HUES48 (cell line): ENCODE results near the gene TCF20.

Source experiments
- H3K27ac ChIP-seq: one replicate; pipeline ENCODE4 v1.7.0; 2013; ENCODE audit warnings: low read depth, low read length, inconsistent platforms
- H3K27me3 ChIP-seq: 2 replicates; pipeline ENCODE4 v1.6.1; 2013; ENCODE audit warnings: mild to moderate bottlenecking, low read length; ENCODE audit not compliant: control insufficient read depth, insufficient read depth
- H3K36me3 ChIP-seq: 2 replicates; pipeline ENCODE4 v1.6.1; 2013; ENCODE audit warnings: low read length; ENCODE audit not compliant: control insufficient read depth, insufficient read depth
- H3K4me1 ChIP-seq: 2 replicates; pipeline ENCODE4 v1.6.1; 2013; ENCODE audit warnings: mild to moderate bottlenecking, low read length; ENCODE audit not compliant: control insufficient read depth, insufficient read depth
- H3K4me3 ChIP-seq: 2 replicates; pipeline ENCODE4 v1.5.1; 2013; ENCODE audit warnings: mild to moderate bottlenecking, low read depth, low read length
- H3K9ac ChIP-seq: 2 replicates; pipeline ENCODE4 v1.6.1; 2013; ENCODE audit warnings: mild to moderate bottlenecking, low read depth, low read length, moderate library complexity
- H3K9me3 ChIP-seq: 2 replicates; pipeline ENCODE4 v1.6.1; 2013; ENCODE audit warnings: low read length; ENCODE audit not compliant: control insufficient read depth, insufficient read depth

Gene TCF20

GRCh38 chr22:42256220-42256619 lies 14.2 kb downstream of the TCF20 start:
- Histone ChIP-seq H3K36me3 (no peaks in the 10 kb centered on the region), H3K27ac (no peak overlapping the region), H3K27me3 (peaks cover 40% of the 10 kb centered on the region), H3K4me3 (no peak overlapping the region), H3K9ac (no peak overlapping the region), H3K4me1 (peaks cover 7% of the 10 kb centered on the region; the same call in 1 of the 2 replicates), H3K9me3 (no peaks in the 10 kb centered on the region)

- Histone ChIP-seq H3K4me1 (no peaks in the 10 kb centered on the region), H3K9ac (no peak overlapping the region)
Measured at GRCh38 chr22:42249831-42250230, 20.6 kb downstream of the TCF20 start.

GRCh38 chr22:42248995-42249394 lies 21.5 kb downstream of the TCF20 start:
- Histone ChIP-seq H3K36me3 (0 out of 2 replicates have a peak, but pooled peaks cover 3% of the 10 kb centered on the region), H3K27ac (no peak overlapping the region), H3K27me3 (no peaks in the 10 kb centered on the region), H3K4me1 (no peaks in the 10 kb centered on the region), H3K4me3 (no peak overlapping the region), H3K9me3 (no peaks in the 10 kb centered on the region), H3K9ac (no peak overlapping the region)

More at GRCh38 chr22:42249831-42250230, 20.6 kb downstream of the TCF20 start:
- no peaks in the 10 kb centered on the region for H3K9me3 ChIP-seq
- no peaks in the 10 kb centered on the region for H3K36me3 ChIP-seq
- no peak overlapping the region for H3K4me3 ChIP-seq
- H3K27me3 ChIP-seq = no peaks in the 10 kb centered on the region
- H3K27ac ChIP-seq = no peak overlapping the region

- Histone ChIP-seq H3K27ac (no peak overlapping the region), H3K27me3 (no peaks in the 10 kb centered on the region), H3K4me1 (no peaks in the 10 kb centered on the region), H3K4me3 (no peak overlapping the region), H3K9ac (no peak overlapping the region), H3K9me3 (no peaks in the 10 kb centered on the region), H3K36me3 (peaks cover 3% of the 10 kb centered on the region; the same call in 1 of the 2 replicates)
Measured at GRCh38 chr22:42247596-42247995, 22.9 kb downstream of the TCF20 start.

- no peak overlapping the region for H3K27ac ChIP-seq
Measured at GRCh38 chr22:42243802-42244060, 26.7 kb downstream of the TCF20 start.

GRCh38 chr22:42236848-42237247 lies 33.6 kb downstream of the TCF20 start:
- Histone ChIP-seq H3K9me3 (no peaks in the 10 kb centered on the region), H3K4me1 (peaks cover 7% of the 10 kb centered on the region; the same call in 1 of the 2 replicates), H3K9ac (no peak overlapping the region), H3K27me3 (no peaks in the 10 kb centered on the region), H3K4me3 (no peak overlapping the region), H3K36me3 (no peaks in the 10 kb centered on the region), H3K27ac (no peak overlapping the region)

More at GRCh38 chr22:42243802-42244060, 26.7 kb downstream of the TCF20 start:
- H3K27me3 ChIP-seq = no peaks in the 10 kb centered on the region
- H3K4me1 ChIP-seq = no peaks in the 10 kb centered on the region
- H3K36me3 ChIP-seq = peaks cover 3% of the 10 kb centered on the region; the same call in 1 of the 2 replicates
- H3K9ac ChIP-seq = no peak overlapping the region
- no peaks in the 10 kb centered on the region for H3K9me3 ChIP-seq
- H3K4me3 ChIP-seq = no peak overlapping the region

GRCh38 chr22:42236268-42236667 lies 34.2 kb downstream of the TCF20 start:
- no peaks in the 10 kb centered on the region for H3K36me3 ChIP-seq
- H3K9me3 ChIP-seq = no peaks in the 10 kb centered on the region
- no peak overlapping the region for H3K27ac ChIP-seq
- peaks cover 7% of the 10 kb centered on the region; the same call in 1 of the 2 replicates for H3K4me1 ChIP-seq
- no peak overlapping the region for H3K9ac ChIP-seq
- H3K27me3 ChIP-seq = no peaks in the 10 kb centered on the region
- H3K4me3 ChIP-seq = no peak overlapping the region

- Histone ChIP-seq H3K4me1 (peaks cover 7% of the 10 kb centered on the region; the same call in 1 of the 2 replicates), H3K4me3 (no peak overlapping the region), H3K27me3 (no peaks in the 10 kb centered on the region), H3K27ac (no peak overlapping the region), H3K36me3 (no peaks in the 10 kb centered on the region), H3K9me3 (no peaks in the 10 kb centered on the region), H3K9ac (no peak overlapping the region)
Measured at GRCh38 chr22:42233879-42234278, 36.6 kb downstream of the TCF20 start.

GRCh38 chr22:42231929-42232328 lies 38.5 kb downstream of the TCF20 start:
- no peaks in the 10 kb centered on the region for H3K36me3 ChIP-seq
- H3K27me3 ChIP-seq = no peaks in the 10 kb centered on the region
- no peak overlapping the region for H3K4me3 ChIP-seq
- H3K9ac ChIP-seq = no peak overlapping the region
- peaks cover 7% of the 10 kb centered on the region; the same call in 1 of the 2 replicates for H3K4me1 ChIP-seq
- H3K27ac ChIP-seq = no peak overlapping the region
- H3K9me3 ChIP-seq = no peaks in the 10 kb centered on the region

GRCh38 chr22:42229455-42230149 lies 40.9 kb downstream of the TCF20 start:
- H3K4me3 ChIP-seq = no peak overlapping the region
- no peaks in the 10 kb centered on the region for H3K4me1 ChIP-seq
- no peaks in the 10 kb centered on the region for H3K9me3 ChIP-seq
- no peak overlapping the region for H3K9ac ChIP-seq
- no peaks in the 10 kb centered on the region for H3K27me3 ChIP-seq
- H3K27ac ChIP-seq = no peak overlapping the region
- no peaks in the 10 kb centered on the region for H3K36me3 ChIP-seq

GRCh38 chr22:42228483-42228882 lies 42.0 kb downstream of the TCF20 start:
- no peaks in the 10 kb centered on the region for H3K36me3 ChIP-seq
- no peaks in the 10 kb centered on the region for H3K4me1 ChIP-seq
- no peaks in the 10 kb centered on the region for H3K9me3 ChIP-seq
- no peak overlapping the region for H3K27ac ChIP-seq
- H3K9ac ChIP-seq = no peak overlapping the region
- no peaks in the 10 kb centered on the region for H3K27me3 ChIP-seq
- no peak overlapping the region for H3K4me3 ChIP-seq
